ENCODE results near the gene TIMP1. TPM values are rescaled to one million over a fixed set of nuclear protein-coding genes. Genes with fewer than 3 reads are reported as not detected.

The TIMP1 gene
- total RNA-seq, 1 donor from 2014 or later: 405 TPM

DNA sequence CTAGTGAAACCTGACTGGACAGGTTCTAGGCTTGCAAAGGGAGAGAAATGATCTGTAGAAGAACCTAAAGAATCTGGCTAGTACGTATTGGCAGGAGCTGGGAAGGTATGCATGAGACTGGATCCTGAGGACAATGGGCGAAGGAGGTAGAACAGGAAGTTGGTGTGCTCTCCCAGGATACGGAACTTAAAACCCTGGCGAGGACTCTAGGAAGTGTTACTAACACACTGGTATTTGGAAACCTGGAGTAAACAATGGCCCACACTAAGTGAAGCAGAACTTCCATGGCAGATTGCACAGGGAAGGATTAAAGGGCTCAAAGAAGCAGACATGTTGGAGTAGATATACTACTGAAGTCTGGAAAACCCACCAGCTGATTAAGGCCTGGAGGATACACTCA is 28.3 kb downstream of the TIMP1 start:
- no peak for DNase-seq (ENCODE audit: extremely low spot score, unreplicated experiment)
- Mint-ChIP-seq H3K4me1 (ENCODE audit: unreplicated experiment) (peaks cover 2% of the 10 kb centered on the region), H3K9me3 (ENCODE audit: unreplicated experiment) (no peaks in the 10 kb centered on the region), H3K36me3 (ENCODE audit: unreplicated experiment) (no peaks in the 10 kb centered on the region), H3K27ac (ENCODE audit: unreplicated experiment) (no peak overlapping the region), H3K4me3 (ENCODE audit: unreplicated experiment) (no peak overlapping the region), H3K27me3 (ENCODE audit: unreplicated experiment) (no peaks in the 10 kb centered on the region)
- TF ChIP-seq, protein P1, sequence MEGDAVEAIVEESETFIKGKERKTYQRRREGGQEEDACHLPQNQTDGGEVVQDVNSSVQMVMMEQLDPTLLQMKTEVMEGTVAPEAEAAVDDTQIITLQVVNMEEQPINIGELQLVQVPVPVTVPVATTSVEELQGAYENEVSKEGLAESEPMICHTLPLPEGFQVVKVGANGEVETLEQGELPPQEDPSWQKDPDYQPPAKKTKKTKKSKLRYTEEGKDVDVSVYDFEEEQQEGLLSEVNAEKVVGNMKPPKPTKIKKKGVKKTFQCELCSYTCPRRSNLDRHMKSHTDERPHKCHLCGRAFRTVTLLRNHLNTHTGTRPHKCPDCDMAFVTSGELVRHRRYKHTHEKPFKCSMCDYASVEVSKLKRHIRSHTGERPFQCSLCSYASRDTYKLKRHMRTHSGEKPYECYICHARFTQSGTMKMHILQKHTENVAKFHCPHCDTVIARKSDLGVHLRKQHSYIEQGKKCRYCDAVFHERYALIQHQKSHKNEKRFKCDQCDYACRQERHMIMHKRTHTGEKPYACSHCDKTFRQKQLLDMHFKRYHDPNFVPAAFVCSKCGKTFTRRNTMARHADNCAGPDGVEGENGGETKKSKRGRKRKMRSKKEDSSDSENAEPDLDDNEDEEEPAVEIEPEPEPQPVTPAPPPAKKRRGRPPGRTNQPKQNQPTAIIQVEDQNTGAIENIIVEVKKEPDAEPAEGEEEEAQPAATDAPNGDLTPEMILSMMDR (IDR thresholded peaks at IDR 0.05): no peak

DNA sequence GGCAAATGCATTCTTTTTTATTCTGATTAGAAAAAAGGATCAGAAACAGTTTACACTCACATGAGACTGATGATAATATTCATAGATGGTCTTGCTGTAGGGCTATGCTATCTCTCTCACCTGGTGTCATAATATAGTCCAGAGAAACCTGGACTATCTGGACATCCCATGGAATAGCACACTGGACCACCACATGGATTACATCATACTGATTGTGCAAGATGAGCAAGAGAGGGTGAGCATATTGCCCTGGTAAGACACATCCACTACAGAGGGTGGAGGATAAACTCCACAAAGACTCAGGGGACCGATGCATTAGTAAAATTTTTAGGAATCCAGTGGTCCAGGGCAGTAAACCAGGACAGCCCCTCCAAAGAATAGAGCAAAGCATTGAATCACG is 29.3 kb downstream of the TIMP1 start:
- Mint-ChIP-seq H3K9me3 (ENCODE audit: unreplicated experiment) (no peaks in the 10 kb centered on the region), H3K36me3 (ENCODE audit: unreplicated experiment) (no peaks in the 10 kb centered on the region), H3K27me3 (ENCODE audit: unreplicated experiment) (peaks cover 5% of the 10 kb centered on the region), H3K4me3 (ENCODE audit: unreplicated experiment) (no peak overlapping the region), H3K4me1 (ENCODE audit: unreplicated experiment) (peaks cover 2% of the 10 kb centered on the region), H3K27ac (ENCODE audit: unreplicated experiment) (no peak overlapping the region)
- DNase-seq (ENCODE audit: extremely low spot score, unreplicated experiment): no peak
- TF ChIP-seq, protein P1 (IDR thresholded peaks at IDR 0.05): no peak

- Mint-ChIP-seq H3K27me3 (ENCODE audit: unreplicated experiment) (peaks cover 9% of the 10 kb centered on the region), H3K36me3 (ENCODE audit: unreplicated experiment) (no peaks in the 10 kb centered on the region), H3K4me1 (ENCODE audit: unreplicated experiment) (peaks cover 2% of the 10 kb centered on the region), H3K27ac (ENCODE audit: unreplicated experiment) (no peak overlapping the region), H3K9me3 (ENCODE audit: unreplicated experiment) (no peaks in the 10 kb centered on the region), H3K4me3 (ENCODE audit: unreplicated experiment) (no peak overlapping the region)
- DNase-seq (ENCODE audit: extremely low spot score, unreplicated experiment): no peak
- TF ChIP-seq, protein P1 (IDR thresholded peaks at IDR 0.05): no peak
Measured at GRCh38 chrX:47611926-47612325, 29.7 kb downstream of the TIMP1 start.

DNA sequence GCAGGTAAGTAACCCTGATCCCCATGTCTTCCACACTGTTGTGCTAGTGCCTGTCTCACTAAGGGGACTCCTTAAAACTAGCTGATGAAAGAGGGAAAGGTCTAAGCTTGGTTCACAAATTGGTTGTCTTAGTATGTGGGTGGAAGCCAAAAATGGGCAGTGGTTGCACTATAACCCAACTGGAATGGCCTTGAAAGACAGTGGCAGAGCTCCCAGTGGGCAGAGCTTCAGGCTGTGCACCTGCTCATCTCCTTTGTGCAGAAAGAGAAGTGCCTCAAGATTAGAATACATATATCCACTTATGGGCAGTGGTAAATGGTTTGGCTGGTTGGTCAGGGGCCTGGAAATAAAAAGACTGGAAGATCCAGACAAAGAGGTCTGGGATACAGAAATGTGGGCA is 30.2 kb downstream of the TIMP1 start:
- DNase-seq (ENCODE audit: extremely low spot score, unreplicated experiment): no peak
- H3K36me3 Mint-ChIP-seq (ENCODE audit: unreplicated experiment): no peaks in the 10 kb centered on the region
- no peak overlapping the region for H3K27ac Mint-ChIP-seq (ENCODE audit: unreplicated experiment)
- TF ChIP-seq, protein P1 (IDR thresholded peaks at IDR 0.05): no peak
- H3K27me3 Mint-ChIP-seq (ENCODE audit: unreplicated experiment): peaks cover 12% of the 10 kb centered on the region
- no peak overlapping the region for H3K4me3 Mint-ChIP-seq (ENCODE audit: unreplicated experiment)
- peaks cover 2% of the 10 kb centered on the region for H3K4me1 Mint-ChIP-seq (ENCODE audit: unreplicated experiment)
- no peaks in the 10 kb centered on the region for H3K9me3 Mint-ChIP-seq (ENCODE audit: unreplicated experiment)

DNA sequence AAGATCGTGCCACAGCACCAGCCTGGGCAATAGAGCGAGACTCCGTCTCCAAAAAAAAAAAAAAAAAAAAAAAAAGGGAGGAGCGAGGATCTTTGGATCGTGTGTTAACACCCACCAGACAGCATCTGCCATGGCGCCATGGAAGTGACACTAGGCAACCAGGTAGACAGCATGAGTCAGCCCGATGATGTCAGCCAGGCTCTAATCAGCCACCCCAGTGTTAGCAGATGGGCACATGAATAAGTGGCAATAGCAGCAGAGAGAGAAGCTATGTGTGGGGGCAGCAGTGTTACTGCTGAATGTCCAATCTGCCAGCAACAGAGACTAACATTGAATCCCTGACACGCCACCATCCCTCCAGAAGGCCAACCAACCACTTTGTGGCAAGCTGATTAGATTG is 30.8 kb downstream of the TIMP1 start:
- Mint-ChIP-seq H3K27ac (ENCODE audit: unreplicated experiment) (no peak overlapping the region), H3K4me3 (ENCODE audit: unreplicated experiment) (no peak overlapping the region), H3K27me3 (ENCODE audit: unreplicated experiment) (peaks cover 13% of the 10 kb centered on the region), H3K4me1 (ENCODE audit: unreplicated experiment) (peaks cover 2% of the 10 kb centered on the region), H3K9me3 (ENCODE audit: unreplicated experiment) (no peaks in the 10 kb centered on the region), H3K36me3 (ENCODE audit: unreplicated experiment) (no peaks in the 10 kb centered on the region)
- DNase-seq (ENCODE audit: extremely low spot score, unreplicated experiment): no peak
- TF ChIP-seq, protein P1 (IDR thresholded peaks at IDR 0.05): no peak

Measured in osteocyte (in vitro differentiated cells).